ENCODE data around the gene DDX21. TPM values are rescaled to one million over a fixed set of nuclear protein-coding genes. Genes with fewer than 3 reads are reported as not detected.

The DDX21 gene
- total and polyA plus RNA-seq, 2 donors (not counting 3 experiments of a cell fraction or from before 2014, with no cell fraction given): 33.4 to 98.1 TPM

DNA sequence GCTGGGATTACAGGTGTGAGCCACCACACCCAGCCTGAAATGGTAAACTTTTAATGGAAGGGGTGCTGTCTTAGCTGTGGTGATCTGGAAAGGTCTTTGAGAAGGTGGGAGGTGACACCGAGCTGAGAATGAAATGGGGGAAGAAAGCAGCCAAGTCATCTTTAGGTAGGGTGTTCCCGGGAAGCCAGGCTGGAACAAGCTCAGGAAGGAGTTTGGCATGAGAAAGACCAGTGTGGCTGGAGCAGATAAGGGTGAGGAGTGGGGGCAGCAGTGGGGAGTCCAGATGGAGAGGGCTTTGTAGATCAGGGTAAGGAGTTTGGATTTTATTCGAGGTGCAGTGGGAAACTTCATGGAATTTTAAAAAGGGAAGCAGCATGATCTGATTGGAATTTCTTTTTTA, 62.6 kb downstream of the DDX21 start:
- H4K20me1 ChIP-seq (replicated peaks; ENCODE audit: control insufficient read depth, extremely low read depth, insufficient read depth, low read length): no peaks in the 10 kb centered on the region
- H3K79me2 ChIP-seq (ENCODE audit: control insufficient read depth, insufficient read depth, low read length): no peaks in the 10 kb centered on the region
- ChIA-PET CTCF (interaction anchor here (0.7 to 1.7 kb wide), 4 partner anchors 11 to 490 kb away, joined by 3 to 7 read pairs (median 4); no protein-coding TSS in a partner anchor), POLR2A (no interaction called here)
- H3K4me3 ChIP-seq (replicated peaks in 1 of 3; ENCODE audit: insufficient read depth in 1 of 3, low read depth in 1 of 3, low read length in 3 of 3): no peak overlapping the region
- intact Hi-C loops (cut with micrococcal nuclease): no loop called here
- DNase-seq (ENCODE audit: low read depth, low spot score): no peak
- H3K36me3 ChIP-seq (ENCODE audit: control insufficient read depth in 2 of 2, extremely low read depth in 1 of 2, insufficient read depth in 2 of 2, low read length in 2 of 2): peaks cover 4 to 7% of the 10 kb centered on the region in 2 experiments
- H3K27me3 ChIP-seq (ENCODE audit: control insufficient read depth in 2 of 2, insufficient read depth in 2 of 2, low read length in 2 of 2): no peaks in the 10 kb centered on the region
- peaks cover 16% of the 10 kb centered on the region for H3K4me1 ChIP-seq (ENCODE audit: control insufficient read depth, extremely low read depth, insufficient read depth, low read length)
- dilution Hi-C loops (cut with MboI; ENCODE audit: extremely low pct_ligation_motif_present, low sequenced_read_pairs): no loop called here
- H3K9me3 ChIP-seq (replicated peaks; ENCODE audit: control insufficient read depth, insufficient read depth, low read length): no peaks in the 10 kb centered on the region
- FAIRE-seq: no peak
- TF ChIP-seq POLR2A (IDR thresholded peaks at IDR 0.05; ENCODE audit: low read depth, low read length) (no peak), JUN (IDR thresholded peaks at IDR 0.05; ENCODE audit: borderline replicate concordance, insufficient read depth, insufficient read length, low read depth) (no peak), MYC (IDR thresholded peaks at IDR 0.05; ENCODE audit: low read depth, low read length) (no peak), EZH2 (IDR thresholded peaks at IDR 0.05; ENCODE audit: borderline replicate concordance, low read depth, low read length, severe bottlenecking) (no peak), FOS (IDR thresholded peaks at IDR 0.05; ENCODE audit: borderline replicate concordance, insufficient read depth, low read length) (no peak), POLR2AphosphoS5 (IDR thresholded peaks at IDR 0.05; ENCODE audit: insufficient read depth, low read depth, low read length) (no peak), GATA2 (IDR thresholded peaks at IDR 0.05; ENCODE audit: insufficient read depth, insufficient read length, low read depth, low read length) (no peak)
- TF ChIP-seq, protein P1, sequence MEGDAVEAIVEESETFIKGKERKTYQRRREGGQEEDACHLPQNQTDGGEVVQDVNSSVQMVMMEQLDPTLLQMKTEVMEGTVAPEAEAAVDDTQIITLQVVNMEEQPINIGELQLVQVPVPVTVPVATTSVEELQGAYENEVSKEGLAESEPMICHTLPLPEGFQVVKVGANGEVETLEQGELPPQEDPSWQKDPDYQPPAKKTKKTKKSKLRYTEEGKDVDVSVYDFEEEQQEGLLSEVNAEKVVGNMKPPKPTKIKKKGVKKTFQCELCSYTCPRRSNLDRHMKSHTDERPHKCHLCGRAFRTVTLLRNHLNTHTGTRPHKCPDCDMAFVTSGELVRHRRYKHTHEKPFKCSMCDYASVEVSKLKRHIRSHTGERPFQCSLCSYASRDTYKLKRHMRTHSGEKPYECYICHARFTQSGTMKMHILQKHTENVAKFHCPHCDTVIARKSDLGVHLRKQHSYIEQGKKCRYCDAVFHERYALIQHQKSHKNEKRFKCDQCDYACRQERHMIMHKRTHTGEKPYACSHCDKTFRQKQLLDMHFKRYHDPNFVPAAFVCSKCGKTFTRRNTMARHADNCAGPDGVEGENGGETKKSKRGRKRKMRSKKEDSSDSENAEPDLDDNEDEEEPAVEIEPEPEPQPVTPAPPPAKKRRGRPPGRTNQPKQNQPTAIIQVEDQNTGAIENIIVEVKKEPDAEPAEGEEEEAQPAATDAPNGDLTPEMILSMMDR (IDR thresholded peaks at IDR 0.05; ENCODE audit: extremely low read depth in 1 of 2, insufficient read depth in 1 of 2, low read depth in 1 of 2, low read length in 2 of 2): no peak
- TF ChIP-seq, protein P2, sequence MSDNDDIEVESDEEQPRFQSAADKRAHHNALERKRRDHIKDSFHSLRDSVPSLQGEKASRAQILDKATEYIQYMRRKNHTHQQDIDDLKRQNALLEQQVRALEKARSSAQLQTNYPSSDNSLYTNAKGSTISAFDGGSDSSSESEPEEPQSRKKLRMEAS (IDR thresholded peaks at IDR 0.05; ENCODE audit: insufficient read depth, insufficient read length): no peak
- no peak overlapping the region for H3K27ac ChIP-seq (ENCODE audit: insufficient read depth, low read depth, low read length)
- H3K4me2 ChIP-seq (ENCODE audit: insufficient read depth, low read length): no peak overlapping the region
- no peak overlapping the region for H2AFZ ChIP-seq (ENCODE audit: low read depth, low read length)
- H3K9ac ChIP-seq (replicated peaks; ENCODE audit: extremely low read depth, insufficient read depth, low read length): no peak overlapping the region
- no TSS peak for BruUV-seq (replicated peaks)
- no peaks in the 10 kb centered on the region for H3K9me1 ChIP-seq (replicated peaks; ENCODE audit: control insufficient read depth, extremely low read depth, insufficient read depth, low read length)

Measured in endothelial cell of umbilical vein (primary cell).